PC-3 (cell line): ENCODE measurements around the gene PCBP1. TPM values are rescaled to one million over a fixed set of nuclear protein-coding genes. Genes with fewer than 3 reads are reported as not detected.

Experiments
- ATAC-seq: fragments of 200-7000 bp; cut with Tn5 transposase; 2 replicates; pipeline ENCODE4 v1.9.1; 2020; ENCODE audit warnings: mild to moderate bottlenecking, moderate library complexity
- BruUV-seq: library from RNA; stranded (reverse); fragments of 400-500 nt; replicated peaks from 2 replicates; lab custom pipeline; 2021; lab: Mats Ljungman, UMichigan
- CTCF ChIA-PET: fragments of 300-600 bp; sonication (Branson Sonifier 250); formaldehyde crosslinking; loops from one replicate; lab custom pipeline; 2022; ENCODE audit warnings: antibody characterized with exemption; lab: Charles Lee
- POLR2A ChIA-PET: fragments of 300-600 bp; sonication (Branson Sonifier 250); formaldehyde crosslinking; loops from one replicate; lab custom pipeline; 2022; ENCODE audit warnings: antibody characterized with exemption; ENCODE audit not compliant: unreplicated experiment; lab: Charles Lee
- DNase-seq: peaks from one replicate; pipeline ENCODE4 v3.0.0-alpha.2; 2015
- H2AFZ ChIP-seq: fragments of 300-600 bp; sonication (generic); 2 replicates; pipeline ENCODE4 v1.6.0; 2016; ENCODE audit warnings: antibody characterized with exemption, low read length
- H3F3A ChIP-seq: fragments of 300-600 bp; sonication (generic); one replicate; pipeline ENCODE4 v1.6.0; 2017; ENCODE audit warnings: antibody characterized with exemption, low read length, control low read depth, mild to moderate bottlenecking; ENCODE audit not compliant: unreplicated experiment
- H3K27ac ChIP-seq: fragments of 300-600 bp; sonication (generic); 2 replicates; pipeline ENCODE4 v1.5.1; 2016; ENCODE audit warnings: mild to moderate bottlenecking, low read length
- H3K27me3 ChIP-seq: fragments of 300-600 bp; sonication (generic); 2 replicates; pipeline ENCODE4 v1.6.1; 2016; ENCODE audit warnings: low read length, mixed read lengths
- H3K36me3 ChIP-seq: fragments of 300-600 bp; sonication (generic); 2 replicates; pipeline ENCODE4 v1.6.1; 2016; ENCODE audit warnings: low read depth, mixed run types, low read length, mixed read lengths
- H3K4me1 ChIP-seq: fragments of 300-600 bp; sonication (generic); 2 replicates; pipeline ENCODE4 v1.5.1; 2016; ENCODE audit warnings: low read length; ENCODE audit not compliant: insufficient read depth
- H3K4me2 ChIP-seq: fragments of 300-600 bp; sonication (generic); 2 replicates; pipeline ENCODE4 v1.6.0; 2016; ENCODE audit warnings: low read length
- H3K4me3 ChIP-seq: fragments of 300-600 bp; sonication (generic); 2 replicates; pipeline ENCODE4 v1.5.1; 2016; ENCODE audit warnings: mild to moderate bottlenecking, low read length, mixed read lengths
- H3K79me2 ChIP-seq: fragments of 300-600 bp; sonication (generic); 2 replicates; pipeline ENCODE4 v1.6.1; 2017; ENCODE audit warnings: low read length, mixed read lengths
- H3K9ac ChIP-seq: fragments of 300-600 bp; sonication (generic); 2 replicates; pipeline ENCODE4 v1.6.0; 2016; ENCODE audit warnings: mild to moderate bottlenecking, low read length
- H3K9me2 ChIP-seq: fragments of 300-600 bp; sonication (generic); replicated peaks from 2 replicates; pipeline ENCODE4 v1.6.1; 2016; ENCODE audit warnings: mixed run types, low read length, mixed read lengths
- H3K9me3 ChIP-seq: fragments of 300-600 bp; sonication (generic); 2 replicates; pipeline ENCODE4 v1.6.1; 2016; ENCODE audit warnings: low read length, mixed read lengths
- H4K20me1 ChIP-seq: fragments of 300-600 bp; sonication (generic); 2 replicates; pipeline ENCODE4 v1.6.1; 2016; ENCODE audit warnings: low read length, mixed read lengths
- CTCF ChIP-seq: fragments of 300-600 bp; sonication (generic); conservative IDR thresholded peaks from 2 replicates; pipeline ENCODE4 v1.5.1; 2017; ENCODE audit warnings: antibody characterized with exemption, low read depth, mild to moderate bottlenecking, low read length
- EZH2 ChIP-seq: fragments of 300-600 bp; sonication (generic); IDR thresholded peaks from one replicate; pipeline ENCODE4 v1.6.1; 2017; ENCODE audit warnings: antibody characterized with exemption, mild to moderate bottlenecking, low read length; ENCODE audit not compliant: unreplicated experiment
- EZH2phosphoT487 ChIP-seq: fragments of 300-600 bp; sonication (generic); IDR thresholded peaks from 2 replicates; pipeline ENCODE4 v1.6.1; 2018; ENCODE audit warnings: mild to moderate bottlenecking, antibody characterized with exemption, low read length, borderline replicate concordance
- intact Hi-C: fragments of 100-400 bp; cut with micrococcal nuclease; formaldehyde crosslinking; loops from 2 replicates; pipeline ENCODE4 v1.9.0; 2023
- total RNA-seq: library from RNA; depleted of rRNA; stranded (reverse); fragments of >200 nt; gene quantifications from 2 replicates; pipeline ENCODE4 v1.2.3, GENCODE V29; 2014

The PCBP1 gene
- total RNA-seq, 1 experiment from 2014 or later: 39.2 TPM

DNA sequence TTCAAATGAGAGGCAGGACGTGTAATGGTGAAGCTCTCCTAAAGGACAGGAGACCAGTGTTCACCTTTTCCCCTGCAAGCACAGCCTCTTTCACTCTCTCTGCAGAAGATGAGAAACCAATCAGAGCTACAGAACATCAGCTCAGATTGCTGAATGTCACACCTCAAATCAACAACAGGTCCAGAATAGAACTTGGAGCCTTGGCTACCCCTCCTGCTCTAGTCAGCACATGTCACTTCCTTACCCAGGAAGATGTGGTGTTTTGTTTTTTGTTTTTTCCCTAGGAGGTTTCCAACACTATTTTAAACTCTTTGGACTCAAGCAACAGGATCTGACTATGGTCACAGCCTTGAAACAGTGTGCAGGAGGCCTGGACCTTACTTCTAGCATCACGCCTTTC lies 41.3 kb upstream of the PCBP1 start:
- Histone ChIP-seq H3K9me2 (no peaks in the 10 kb centered on the region), H3F3A (no peaks in the 10 kb centered on the region), H3K79me2 (no peaks in the 10 kb centered on the region), H4K20me1 (no peaks in the 10 kb centered on the region), H3K27ac (no peak overlapping the region), H3K4me2 (no peak overlapping the region), H3K4me3 (no peak overlapping the region), H3K9ac (no peak overlapping the region), H3K36me3 (no peaks in the 10 kb centered on the region), H3K4me1 (peaks cover 5% of the 10 kb centered on the region; the same call in 1 of the 2 replicates), H2AFZ (no peak overlapping the region), H3K27me3 (no peaks in the 10 kb centered on the region), H3K9me3 (no peaks in the 10 kb centered on the region)
- POLR2A ChIA-PET: no interaction called here
- CTCF ChIA-PET: no interaction called here
- intact Hi-C loops: no loop called here
- TF ChIP-seq EZH2 (no peak), EZH2phosphoT487 (no peak), CTCF (no peak)
- no TSS peak for BruUV-seq
- DNase-seq (no peak), ATAC-seq (no peak)

GRCh38 chr2:70046534-70046933 lies 40.7 kb upstream of the PCBP1 start:
- H3K9ac ChIP-seq: no peak overlapping the region
- no peak overlapping the region for H3K27ac ChIP-seq
- ATAC-seq (no peak), DNase-seq (no peak)
- H3K79me2 ChIP-seq: no peaks in the 10 kb centered on the region
- H2AFZ ChIP-seq: no peak overlapping the region
- no peak overlapping the region for H3K4me3 ChIP-seq
- no peaks in the 10 kb centered on the region for H3F3A ChIP-seq
- H3K36me3 ChIP-seq: no peaks in the 10 kb centered on the region
- no peaks in the 10 kb centered on the region for H4K20me1 ChIP-seq
- H3K9me3 ChIP-seq: no peaks in the 10 kb centered on the region
- intact Hi-C loops: no loop called here
- H3K4me2 ChIP-seq: no peak overlapping the region
- POLR2A ChIA-PET: no interaction called here
- peaks cover 4% of the 10 kb centered on the region; the same call in 1 of the 2 replicates for H3K4me1 ChIP-seq
- no peaks in the 10 kb centered on the region for H3K27me3 ChIP-seq
- TF ChIP-seq EZH2phosphoT487 (no peak), CTCF (no peak), EZH2 (no peak)
- CTCF ChIA-PET: no interaction called here
- BruUV-seq: no TSS peak
- no peaks in the 10 kb centered on the region for H3K9me2 ChIP-seq

DNA sequence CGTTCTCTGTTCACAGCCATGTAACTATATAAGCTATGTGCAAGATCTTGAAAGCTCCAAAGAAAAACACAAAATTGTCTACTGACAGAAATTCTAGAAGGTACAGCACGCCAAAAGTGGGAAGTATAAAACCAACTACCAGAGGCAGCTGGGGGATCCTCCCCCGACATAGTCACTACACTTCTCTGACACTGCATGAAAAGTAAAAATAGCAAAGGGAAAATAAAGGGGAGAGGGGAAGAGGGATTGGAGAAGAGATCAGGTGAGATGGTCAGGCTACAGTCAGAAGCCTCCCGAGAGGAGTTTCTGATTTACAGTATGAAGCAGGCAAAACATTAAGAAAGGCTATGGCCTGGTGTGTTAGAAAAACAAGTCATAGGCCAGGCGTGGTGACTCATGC lies 39.8 kb upstream of the PCBP1 start:
- TF ChIP-seq EZH2 (no peak), EZH2phosphoT487 (no peak), CTCF (no peak)

More for the DNA sequence above, 39.8 kb upstream of the PCBP1 start:
- Histone ChIP-seq H3K4me1 (no peaks in the 10 kb centered on the region), H3K4me2 (no peak overlapping the region), H3K9me2 (no peaks in the 10 kb centered on the region), H3K79me2 (no peaks in the 10 kb centered on the region), H3K9me3 (no peaks in the 10 kb centered on the region), H3F3A (no peaks in the 10 kb centered on the region), H3K27me3 (no peaks in the 10 kb centered on the region), H3K36me3 (no peaks in the 10 kb centered on the region), H3K4me3 (no peak overlapping the region), H3K27ac (no peak overlapping the region), H2AFZ (no peak overlapping the region), H4K20me1 (no peaks in the 10 kb centered on the region), H3K9ac (no peak overlapping the region)
- DNase-seq: no peak
- intact Hi-C loops: no loop called here
- BruUV-seq: no TSS peak
- ChIA-PET POLR2A (no interaction called here), CTCF (no interaction called here)
- ATAC-seq: no peak
